GM21423 (cell line): ENCODE data around the gene C2CD3.
"Not testable (repeated sequence)": the region's sequence is repeated elsewhere in the genome, so short reads cannot be mapped to it uniquely, and the experiment has no call there.

Experiments
- ATAC-seq: cut with Tn5 transposase; IDR thresholded peaks from one replicate; pipeline ENCODE4 v1.9.1; 2021; ENCODE audit warnings: mild to moderate bottlenecking, moderate library complexity; ENCODE audit not compliant: unreplicated experiment

C2CD3 gene

DNA sequence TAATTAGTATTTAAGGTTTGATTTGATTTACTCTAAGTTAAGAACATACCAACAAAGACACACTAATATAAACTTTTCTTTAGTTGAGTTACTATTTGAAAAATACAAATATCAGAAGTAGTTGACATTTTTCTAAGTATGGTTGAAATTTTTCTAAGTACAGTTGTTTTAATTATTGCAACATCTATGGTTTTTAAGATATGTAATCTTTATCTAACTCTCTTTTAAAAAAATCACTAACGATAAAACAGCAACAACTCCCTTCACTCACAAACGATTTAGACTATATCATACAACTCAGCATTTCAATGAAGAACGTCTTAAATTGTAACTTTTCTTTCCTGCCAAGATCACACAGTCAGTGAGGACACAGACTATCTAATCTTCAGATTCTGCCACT is 2.0 kb downstream of the C2CD3 start:
- ATAC-seq, result no peak

DNA sequence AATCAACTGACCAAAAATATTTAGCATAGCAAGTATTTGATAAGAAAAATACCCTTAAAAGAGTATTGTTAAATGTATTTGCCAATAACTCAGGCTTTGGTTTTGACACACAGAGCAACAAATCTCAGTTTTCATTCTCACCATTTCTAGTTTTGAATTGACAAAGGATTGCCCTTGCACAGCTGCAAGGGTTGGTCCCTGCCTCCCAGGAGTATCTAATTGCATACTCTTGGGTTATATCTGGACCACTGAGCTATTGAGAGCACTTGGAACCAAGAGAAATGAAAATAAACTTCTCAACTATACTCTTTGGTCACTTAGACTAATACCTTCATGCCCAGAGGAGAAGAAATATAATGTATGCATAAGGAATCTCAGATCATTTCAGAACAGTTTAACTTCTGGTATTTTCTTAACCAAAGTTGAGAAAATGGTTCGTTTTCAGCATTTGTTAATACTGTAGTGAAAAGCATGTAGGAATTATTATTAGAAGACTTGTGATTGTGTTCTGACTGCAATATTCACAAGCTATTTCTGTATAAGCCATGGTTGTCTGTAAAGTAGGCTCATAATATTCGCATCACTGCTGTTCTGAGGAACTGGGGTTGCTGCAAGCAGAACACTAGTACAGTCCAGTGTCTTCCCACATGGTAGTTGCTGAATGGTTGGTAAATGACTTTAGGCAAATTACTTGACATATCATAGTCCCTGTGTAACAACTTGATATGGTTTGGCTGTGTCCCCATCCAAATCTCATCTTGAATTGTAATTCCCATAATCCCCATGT is 7.9 kb downstream of the C2CD3 start:
- ATAC-seq, result no peak

DNA sequence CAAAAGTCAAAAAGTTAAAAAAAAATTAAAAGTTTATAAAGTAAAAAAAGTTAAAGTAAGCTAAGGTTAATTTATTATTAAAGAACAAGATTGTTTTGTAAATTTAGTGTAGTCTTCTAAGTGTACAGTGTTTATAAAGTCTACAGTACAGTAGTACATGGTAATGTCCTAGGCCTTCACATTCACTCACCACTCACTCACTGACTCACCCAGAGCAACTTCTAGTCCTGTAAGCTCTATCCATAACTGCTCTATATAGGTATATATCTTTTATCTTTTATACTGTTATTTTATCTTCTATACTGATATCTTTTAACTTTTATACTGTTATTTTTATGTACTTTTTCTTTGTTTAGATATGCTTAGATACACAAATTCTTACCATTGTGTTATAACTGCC is 11.2 kb downstream of the C2CD3 start:
- ATAC-seq, result no peak

DNA sequence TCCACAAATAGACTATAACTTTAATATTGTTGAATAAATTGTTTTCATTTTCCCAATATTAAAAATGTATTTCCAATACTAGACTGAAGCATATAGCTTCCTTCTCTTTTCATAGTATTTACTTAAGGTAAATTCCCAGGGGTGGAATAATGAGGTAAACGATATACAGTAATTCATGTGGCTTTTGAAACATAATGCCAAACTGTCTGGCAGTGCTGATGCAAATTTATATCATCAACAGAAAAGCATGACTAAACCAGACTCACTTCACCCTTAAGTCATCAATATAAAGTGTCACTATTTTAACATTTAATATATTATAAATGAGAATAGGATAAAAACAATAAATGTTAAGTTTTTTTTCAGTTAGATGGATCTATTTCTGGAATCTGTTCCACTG is 13.6 kb downstream of the C2CD3 start:
- ATAC-seq, result no peak

DNA sequence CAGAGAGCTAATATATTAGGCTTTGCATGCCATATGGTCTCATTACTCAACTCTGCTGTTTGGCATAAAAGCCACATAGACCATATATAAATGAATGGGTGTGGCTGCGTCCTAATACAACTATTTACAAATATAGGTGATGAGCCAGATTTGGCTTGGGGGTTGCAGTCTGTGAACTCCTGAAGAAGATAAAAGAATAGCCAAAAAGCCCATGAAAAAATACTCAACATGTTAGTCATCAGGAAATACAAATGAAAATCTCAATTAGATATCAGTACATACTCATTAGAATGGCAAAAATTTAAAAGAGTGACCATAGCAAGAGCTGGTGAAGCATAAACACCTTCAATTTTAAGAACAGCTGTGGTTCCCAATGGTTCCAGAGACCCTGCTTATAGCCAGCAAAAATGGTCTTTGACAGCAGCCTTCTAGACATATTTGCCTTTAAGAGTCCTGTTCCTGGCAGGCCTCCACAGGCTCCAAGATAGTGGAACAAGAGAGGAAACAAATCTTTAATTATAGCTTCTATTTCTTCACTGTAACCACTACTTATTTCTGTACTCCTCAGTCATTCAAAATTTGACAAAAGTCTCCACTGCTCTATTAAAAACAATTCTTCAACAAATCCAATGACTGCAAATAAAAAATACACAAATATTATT is 16.1 kb downstream of the C2CD3 start:
- no peak for ATAC-seq

DNA sequence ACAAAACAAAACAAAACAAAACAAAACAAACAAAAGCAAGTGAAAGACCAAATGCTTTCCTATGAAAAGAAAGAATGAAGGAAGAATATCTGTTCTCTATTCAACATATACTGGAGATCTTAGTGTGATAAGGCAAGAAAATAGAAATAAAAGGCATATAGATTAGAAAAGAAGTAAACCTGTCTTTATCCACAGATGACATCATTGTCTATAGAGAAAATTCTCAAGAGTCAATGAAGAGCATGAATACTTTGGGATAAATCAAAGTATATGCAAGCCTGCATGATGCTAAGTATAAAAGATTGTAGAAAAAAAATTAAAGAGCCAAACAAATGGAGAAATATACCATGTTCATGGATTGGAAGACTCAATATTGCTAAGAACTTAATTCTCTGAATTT is 17.6 kb downstream of the C2CD3 start:
- no peak for ATAC-seq

DNA sequence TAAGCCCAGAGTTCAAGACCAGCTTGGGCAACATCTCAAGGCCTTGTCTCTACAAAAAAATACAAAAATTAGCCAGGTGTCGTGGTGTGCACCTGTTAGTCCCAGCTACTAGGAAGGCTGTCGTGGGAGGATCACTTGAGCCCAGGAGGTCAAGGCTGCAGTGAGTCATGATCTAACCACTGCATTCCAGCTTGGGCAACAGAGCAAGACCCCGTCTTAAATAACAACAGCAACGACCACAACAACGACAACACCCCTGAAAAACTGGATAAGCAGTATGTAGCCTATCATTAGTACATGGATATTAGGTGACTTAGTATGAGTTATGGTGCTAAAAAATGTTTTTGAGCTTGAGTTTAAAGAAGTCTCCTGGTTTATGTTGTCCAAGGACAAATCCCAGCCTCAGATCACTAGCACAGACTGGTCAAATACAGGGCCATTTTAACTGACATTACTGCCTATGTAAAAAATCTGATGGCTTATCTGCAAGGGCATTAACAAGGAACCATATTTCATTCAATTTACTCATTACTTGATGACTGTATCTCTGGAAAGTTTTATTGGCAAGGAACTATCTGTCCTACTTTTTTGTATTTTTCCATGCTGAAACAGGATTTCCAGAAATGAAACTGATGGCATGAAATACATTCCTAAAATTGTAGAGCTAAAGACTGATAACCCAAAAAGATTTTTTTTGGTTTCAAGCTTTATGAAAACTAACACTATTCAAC is 23.4 kb downstream of the C2CD3 start:
- ATAC-seq, result no peak

DNA sequence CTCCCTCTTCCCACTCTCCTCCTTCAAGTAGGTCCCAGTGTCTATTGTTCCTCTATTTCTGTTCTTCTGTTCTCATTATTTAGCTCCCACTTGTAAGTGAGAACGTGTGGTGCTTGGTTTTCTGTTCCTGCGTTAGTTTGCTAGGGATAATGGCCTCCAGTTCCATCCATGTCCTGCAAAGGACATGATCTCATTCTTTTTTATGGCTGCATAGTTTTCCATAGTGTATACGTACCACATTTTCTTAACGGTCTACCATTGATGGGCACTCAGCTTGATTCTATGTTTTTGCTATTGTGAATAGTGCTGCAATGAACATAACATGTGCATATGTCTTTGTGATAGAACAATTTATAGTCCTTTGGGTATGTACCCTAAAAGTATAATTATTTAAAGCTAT is 26.2 kb downstream of the C2CD3 start:
- no peak for ATAC-seq

DNA sequence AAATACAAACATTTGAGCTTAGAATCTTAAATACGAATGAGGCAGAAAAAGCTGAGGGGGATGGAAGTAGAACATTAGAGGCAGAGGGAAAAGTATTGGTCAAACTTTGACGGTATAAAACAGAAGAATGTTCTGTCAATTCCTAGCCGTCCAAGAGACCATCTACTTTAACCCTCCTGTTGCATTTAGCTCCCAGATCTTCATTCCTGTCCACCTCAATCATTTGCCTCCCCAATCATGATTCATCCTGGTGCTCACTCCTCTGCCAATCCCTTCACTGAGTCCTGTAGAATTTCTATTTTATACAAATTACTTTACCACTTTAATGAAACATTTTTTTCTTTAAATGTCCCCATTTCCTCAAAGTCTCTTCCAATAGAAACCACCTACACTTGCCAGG is 28.2 kb downstream of the C2CD3 start:
- ATAC-seq, result no peak

DNA sequence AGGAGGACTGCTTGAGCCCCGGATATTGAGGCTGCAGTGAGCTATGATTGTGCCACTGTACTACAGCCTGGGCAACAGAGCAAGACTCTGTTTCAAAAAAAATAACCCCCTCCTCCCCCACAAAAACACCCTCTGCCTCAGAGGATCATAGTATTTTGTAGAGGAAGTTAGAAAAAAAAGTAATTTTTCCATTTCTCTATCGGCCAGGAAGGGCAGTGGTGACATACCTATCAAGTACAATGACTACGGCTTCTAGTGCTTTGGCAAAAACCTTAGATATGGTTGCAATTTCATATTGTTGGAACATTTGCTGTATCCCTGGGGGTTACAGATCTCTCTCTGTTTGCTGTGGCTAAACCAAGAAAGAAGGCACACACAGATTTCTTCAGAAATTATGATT is 28.9 kb downstream of the C2CD3 start:
- ATAC-seq, result no peak

DNA sequence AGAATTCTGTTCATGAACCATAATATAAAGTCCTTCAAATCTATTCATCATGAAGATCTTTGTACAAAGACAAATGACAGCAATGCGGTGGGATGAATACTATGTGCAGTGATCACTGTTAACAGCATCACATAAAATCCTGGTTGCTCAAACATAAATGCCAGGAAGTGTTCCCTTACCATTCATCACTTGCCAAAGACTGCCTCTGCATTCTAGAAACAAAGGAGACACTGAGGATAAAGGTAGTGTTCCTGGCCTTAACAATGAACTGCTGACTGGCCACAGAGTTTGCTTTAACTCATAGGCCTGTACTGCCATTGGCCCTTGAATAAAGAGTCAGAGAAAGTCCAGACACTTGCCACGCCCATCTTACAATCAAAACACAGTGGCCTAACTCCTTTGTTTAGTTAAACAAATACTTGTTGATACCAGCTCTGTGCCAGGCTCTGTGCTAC is 29.5 kb downstream of the C2CD3 start:
- no peak for ATAC-seq

DNA sequence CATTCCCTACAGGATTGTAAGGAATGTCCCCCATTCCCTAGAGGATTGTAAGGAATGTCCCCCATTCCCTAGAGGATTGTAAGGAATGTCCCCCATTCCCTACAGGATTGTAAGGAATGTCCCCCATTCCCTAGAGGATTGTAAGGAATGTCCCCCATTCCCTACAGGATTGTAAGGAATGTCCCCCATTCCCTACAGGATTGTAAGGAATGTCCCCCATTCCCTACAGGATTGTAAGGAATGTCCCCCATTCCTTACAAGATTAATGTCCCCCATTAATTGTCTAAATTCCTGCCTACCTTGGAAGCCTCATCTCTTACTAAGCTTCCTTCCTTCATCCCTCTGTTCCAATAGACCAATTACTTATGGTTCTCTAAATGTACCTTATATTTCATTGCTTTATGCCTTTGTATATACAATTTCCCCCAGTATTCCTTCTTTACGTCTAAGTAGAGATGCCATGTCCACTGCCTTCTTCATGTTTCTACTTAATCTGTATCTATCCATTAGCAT is 30.8 kb downstream of the C2CD3 start:
- ATAC-seq, result not testable (repeated sequence)

DNA sequence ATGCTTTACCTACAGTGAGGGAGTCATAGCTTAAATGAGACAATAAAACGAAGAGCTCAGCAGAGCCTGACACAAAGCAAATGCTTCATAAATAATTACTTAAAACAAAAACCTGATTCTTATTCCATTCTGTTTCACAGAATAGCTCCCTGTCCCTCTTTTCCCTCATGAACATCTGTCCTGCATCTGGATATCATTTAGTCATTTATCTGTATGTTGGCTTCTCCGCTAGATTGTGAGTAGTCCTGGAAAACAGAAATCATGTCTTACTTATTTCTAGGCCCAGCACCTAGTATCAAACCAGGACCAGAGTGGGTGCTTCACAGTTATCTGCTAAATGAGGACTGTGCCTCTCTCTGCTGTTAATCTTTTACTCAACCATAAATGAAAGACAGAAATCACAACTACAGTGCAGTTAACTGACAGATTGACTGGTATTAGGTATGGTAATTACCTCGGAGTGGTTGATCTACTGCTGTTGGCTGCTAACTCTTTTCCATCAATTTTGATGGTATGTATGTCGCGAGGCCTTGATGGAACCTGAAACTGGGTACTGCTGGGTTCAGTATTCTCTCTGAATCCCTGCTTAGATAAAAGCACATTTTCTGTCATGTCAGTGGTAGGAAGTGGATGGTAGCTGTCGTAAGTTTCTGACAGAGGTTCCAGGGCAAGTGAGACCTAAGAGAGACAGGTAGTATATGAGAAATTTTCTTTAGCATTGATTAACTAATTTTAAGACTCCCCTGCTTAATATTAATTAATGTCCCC is 31.5 kb downstream of the C2CD3 start:
- ATAC-seq, result no peak

DNA sequence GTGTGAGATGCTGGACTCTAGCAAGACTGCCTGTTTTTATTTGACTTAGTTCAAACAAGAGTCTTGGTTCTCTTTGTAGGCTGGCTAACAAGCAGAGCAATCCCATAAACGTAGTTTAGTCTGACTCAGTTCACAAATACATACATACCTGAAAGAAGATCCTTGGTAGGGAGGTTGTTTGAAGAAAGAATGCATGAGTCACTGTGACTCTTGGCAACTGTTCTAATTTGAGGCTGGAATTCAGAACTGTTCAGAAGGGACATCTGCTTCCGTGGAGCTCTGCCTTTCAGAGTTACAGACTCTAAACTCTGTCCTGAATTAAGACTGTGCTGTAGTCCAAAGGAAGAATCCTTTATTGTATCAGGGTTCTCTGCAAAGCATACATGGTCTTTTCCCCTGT is 32.2 kb downstream of the C2CD3 start:
- no peak for ATAC-seq

DNA sequence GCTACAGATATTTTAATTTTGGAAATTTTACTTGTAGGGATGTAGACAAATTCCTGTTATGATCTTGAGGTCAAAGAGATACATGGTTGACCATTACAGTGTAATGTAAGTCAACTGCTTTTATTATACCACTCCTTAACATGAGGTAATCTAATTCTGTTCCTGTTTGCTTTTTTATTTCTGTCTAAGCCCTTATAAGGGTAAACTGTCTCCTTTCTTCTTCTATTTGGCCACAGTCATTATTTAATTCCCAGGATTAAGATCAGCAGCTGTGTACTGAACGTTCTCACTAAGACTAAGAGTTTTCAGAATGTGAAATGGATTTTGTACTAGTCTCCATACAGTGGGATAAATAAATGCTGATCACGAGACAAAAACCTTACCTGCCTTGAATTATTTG is 32.8 kb downstream of the C2CD3 start:
- ATAC-seq, result no peak

DNA sequence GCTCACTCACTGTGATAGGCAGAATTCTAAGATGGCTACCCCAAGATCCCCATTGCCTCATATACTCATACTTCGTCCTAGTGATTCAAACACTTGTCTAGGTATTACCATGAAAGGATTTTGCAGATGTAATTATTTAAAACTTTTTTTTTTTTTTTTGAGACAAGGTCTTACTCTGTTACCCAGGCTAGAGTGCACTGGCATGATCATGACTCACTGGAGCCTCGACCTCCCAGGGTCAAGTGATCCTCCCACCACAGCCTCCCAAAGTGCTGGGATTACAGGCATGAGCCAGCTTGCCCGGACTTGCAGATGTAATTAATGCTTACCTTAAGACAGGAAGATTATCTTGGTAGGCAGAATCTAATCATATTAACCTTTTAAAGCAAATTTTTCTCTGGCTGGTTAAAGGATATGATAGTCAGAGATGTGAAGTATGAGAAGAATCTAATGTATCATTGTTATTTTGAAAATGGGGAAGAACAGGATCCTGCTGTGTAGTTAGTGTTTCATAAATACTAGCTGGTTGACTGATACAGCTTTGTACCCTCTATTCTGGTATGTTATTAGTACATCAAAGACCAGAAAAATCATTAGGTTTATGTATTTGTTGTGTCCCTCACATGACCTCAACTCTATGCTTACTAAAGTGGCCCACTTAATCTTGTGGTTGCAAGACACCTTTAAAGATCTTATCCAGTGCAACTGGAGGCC is 35.5 kb downstream of the C2CD3 start:
- ATAC-seq, result no peak

DNA sequence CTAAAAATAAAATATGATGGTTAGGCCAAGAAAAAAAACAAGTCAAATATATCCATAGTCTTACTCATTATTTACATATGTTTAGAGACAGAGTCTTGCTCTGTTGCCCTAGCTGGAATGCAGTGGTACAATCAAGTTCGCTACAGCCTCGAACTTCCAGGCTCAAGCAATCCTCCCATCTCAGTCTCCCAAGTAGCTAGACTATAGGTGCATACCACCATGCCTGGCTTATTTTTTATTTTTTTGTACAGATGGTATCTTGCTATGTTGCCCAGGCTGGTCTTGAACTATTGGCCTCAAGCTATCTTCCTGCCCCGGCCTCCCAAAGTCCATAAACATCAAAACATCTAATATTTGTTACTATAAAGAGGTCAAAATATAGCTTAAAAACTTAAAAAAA is 36.1 kb downstream of the C2CD3 start:
- no peak for ATAC-seq

DNA sequence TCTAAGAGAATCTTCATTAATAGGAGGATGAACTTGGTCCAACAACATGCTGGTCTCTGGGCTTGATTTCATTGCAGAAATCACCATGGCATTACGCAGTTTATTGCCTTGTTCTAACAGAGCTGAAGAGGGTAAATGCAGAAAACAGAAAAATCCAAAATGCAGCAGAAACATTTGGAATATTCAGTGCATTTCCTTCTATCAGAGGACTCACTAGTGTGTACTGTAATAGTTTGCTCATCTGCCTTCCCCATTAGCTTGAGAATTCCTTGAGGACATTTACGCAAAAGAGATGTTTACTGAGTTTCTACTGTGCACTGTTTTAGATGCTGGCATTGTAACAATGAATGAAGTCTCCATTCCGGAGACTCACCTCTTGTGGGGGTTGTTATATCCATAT is 37.4 kb downstream of the C2CD3 start:
- no peak for ATAC-seq

DNA sequence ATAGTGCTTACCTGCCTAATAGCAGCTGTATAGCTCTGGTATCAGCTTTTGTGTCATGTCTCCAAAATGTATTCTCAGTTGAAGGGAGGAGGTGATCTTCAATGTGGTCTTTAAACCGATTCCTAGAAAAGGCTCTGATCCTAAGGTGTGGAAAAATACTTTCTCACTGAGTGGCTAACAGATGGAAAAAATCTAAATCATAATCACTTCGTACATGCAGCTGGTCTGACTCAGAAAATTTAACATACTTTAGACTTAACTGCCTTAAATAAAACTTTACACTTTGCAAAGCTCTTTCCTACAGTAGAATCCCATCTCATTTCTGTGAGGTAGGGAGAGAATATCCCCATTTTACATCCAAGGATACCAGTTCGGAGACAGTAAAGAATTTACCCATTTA is 38.0 kb downstream of the C2CD3 start:
- ATAC-seq, result no peak

DNA sequence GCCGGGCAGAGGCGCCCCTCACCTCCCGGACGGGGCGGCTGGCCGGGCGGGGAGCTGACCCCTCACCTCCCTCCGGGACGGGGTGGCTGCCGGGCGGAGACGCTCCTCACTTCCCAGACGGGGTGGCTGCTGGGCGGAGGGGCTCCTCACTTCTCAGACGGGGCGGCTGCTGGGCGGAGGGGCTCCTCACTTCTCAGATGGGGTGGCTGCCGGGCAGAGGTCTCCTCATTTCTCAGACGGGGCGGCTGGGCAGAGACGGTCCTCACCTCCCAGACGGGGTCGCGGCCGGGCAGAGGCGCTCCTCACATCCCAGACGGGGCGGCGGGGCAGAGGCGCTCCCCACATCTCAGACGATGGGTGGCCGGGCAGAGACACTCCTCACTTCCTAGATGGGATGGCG is 41.7 kb downstream of the C2CD3 start:
- ATAC-seq, result not testable (repeated sequence)
